Esophagus squamous epithelium (tissue), 4 donors: Measurements from ENCODE around the gene FRG2C.
"Not testable (repeated sequence)": the region's sequence is repeated elsewhere in the genome, so short reads cannot be mapped to it uniquely, and the experiment has no call there.

Source experiments
- CTCF ChIP-seq, 6 experiments: fragments of 450-650 bp in 4 of 6; fragments of 200-600 bp in 2 of 6; sonication (generic) in 2 of 6; IDR thresholded peaks; one replicate each; pipeline ENCODE4 v1.5.1; 2016 to 2019; ENCODE audit warnings: antibody characterized with exemption in 6 of 6, mild to moderate bottlenecking in 4 of 6, moderate library complexity in 4 of 6
- POLR2A ChIP-seq, 4 donors: fragments of 450-650 bp; IDR thresholded peaks; one replicate each; pipeline ENCODE4 v1.6.1; 2017; ENCODE audit warnings: antibody characterized with exemption in 4 of 4, mild to moderate bottlenecking in 4 of 4, moderate library complexity in 3 of 4

GRCh38 chr3:75623656-75624055 lies 40.5 kb upstream of the FRG2C start:
- TF ChIP-seq CTCF, POLR2A (IDR thresholded peaks at IDR 0.05): not testable (repeated sequence)
